H9 (cell line): ENCODE data around the gene MATK. TPM values are rescaled to one million over a fixed set of nuclear protein-coding genes. Genes with fewer than 3 reads are reported as not detected.
A peak's percentile ranks its signal among the peaks of the same experiment; 100 is the strongest.
"Not testable (repeated sequence)": the region's sequence is repeated elsewhere in the genome, so short reads cannot be mapped to it uniquely, and the experiment has no call there.

Source experiments
- DNase-seq: peaks from one replicate; pipeline ENCODE4 v3.0.0-alpha.2; 2017
- H2AFZ ChIP-seq: one replicate; pipeline ENCODE4 v1.6.1; 2013; ENCODE audit warnings: mild to moderate bottlenecking, low read length, control low read depth, moderate library complexity
- H2AK5ac ChIP-seq: 2 replicates; pipeline ENCODE4 v1.6.1; 2013; ENCODE audit warnings: low read length, control low read depth, mixed read lengths; ENCODE audit not compliant: insufficient read length
- H2BK120ac ChIP-seq: one replicate; pipeline ENCODE4 v1.6.1; 2013; ENCODE audit warnings: low read depth, mild to moderate bottlenecking, low read length, control low read depth, inconsistent platforms; ENCODE audit not compliant: poor library complexity, severe bottlenecking
- H2BK12ac ChIP-seq: 2 replicates; pipeline ENCODE4 v1.6.1; 2013; ENCODE audit warnings: low read length, control low read depth, mixed read lengths, low read depth; ENCODE audit not compliant: insufficient read length
- H2BK15ac ChIP-seq: 2 replicates; pipeline ENCODE4 v1.6.1; 2013; ENCODE audit warnings: low read depth, low read length, control low read depth
- H2BK20ac ChIP-seq: one replicate; pipeline ENCODE4 v1.6.1; 2013; ENCODE audit warnings: low read depth, mild to moderate bottlenecking, low read length, control low read depth, inconsistent platforms; ENCODE audit not compliant: poor library complexity, severe bottlenecking
- H2BK5ac ChIP-seq: 2 replicates; pipeline ENCODE4 v1.6.1; 2013; ENCODE audit warnings: low read length, control low read depth, mixed read lengths; ENCODE audit not compliant: insufficient read length
- H3K14ac ChIP-seq: 2 replicates; pipeline ENCODE4 v1.6.1; 2013; ENCODE audit warnings: low read length, control low read depth; ENCODE audit not compliant: insufficient read depth
- H3K18ac ChIP-seq: 2 replicates; pipeline ENCODE4 v1.6.1; 2013; ENCODE audit warnings: low read depth, mild to moderate bottlenecking, mixed read lengths, low read length, control low read depth; ENCODE audit not compliant: insufficient read length
- H3K23ac ChIP-seq: 2 replicates; pipeline ENCODE4 v1.6.1; 2013; ENCODE audit warnings: low read length, control low read depth, mixed read lengths, low read depth; ENCODE audit not compliant: insufficient read length
- H3K23me2 ChIP-seq: 2 replicates; pipeline ENCODE4 v1.6.1; 2013; ENCODE audit warnings: low read depth, mild to moderate bottlenecking, mixed read lengths, low read length, control low read depth; ENCODE audit not compliant: insufficient read length, poor library complexity, severe bottlenecking
- H3K27ac ChIP-seq: 2 replicates; pipeline ENCODE4 v1.5.1; 2013; ENCODE audit warnings: low read length, control low read depth, mixed read lengths, low read depth; ENCODE audit not compliant: insufficient read length
- H3K27me3 ChIP-seq: 2 replicates; pipeline ENCODE4 v1.6.1; 2013; ENCODE audit warnings: low read length, control low read depth, inconsistent platforms; ENCODE audit not compliant: insufficient read depth
- H3K4ac ChIP-seq: 2 replicates; pipeline ENCODE4 v1.6.1; 2013; ENCODE audit warnings: low read depth, mild to moderate bottlenecking, control low read depth, inconsistent platforms, low read length, moderate library complexity
- H3K4me1 ChIP-seq: 2 replicates; pipeline ENCODE4 v1.6.1; 2013; ENCODE audit warnings: low read length, control low read depth, inconsistent platforms; ENCODE audit not compliant: insufficient read depth
- H3K4me2 ChIP-seq: 2 replicates; pipeline ENCODE4 v1.6.1; 2013; ENCODE audit warnings: low read length, control low read depth, mixed read lengths; ENCODE audit not compliant: insufficient read length, insufficient read depth
- H3K56ac ChIP-seq: 2 replicates; pipeline ENCODE4 v1.6.1; 2013; ENCODE audit warnings: low read depth, mild to moderate bottlenecking, mixed read lengths, low read length, control low read depth; ENCODE audit not compliant: insufficient read length
- H3K79me1 ChIP-seq: 2 replicates; pipeline ENCODE4 v1.6.1; 2013; ENCODE audit warnings: low read depth, mild to moderate bottlenecking, moderate library complexity, low read length, control low read depth, inconsistent platforms; ENCODE audit not compliant: insufficient read depth, poor library complexity, severe bottlenecking
- H3K79me2 ChIP-seq: 2 replicates; pipeline ENCODE4 v1.6.1; 2013; ENCODE audit warnings: low read length, control low read depth, inconsistent platforms; ENCODE audit not compliant: insufficient read depth
- H3K9ac ChIP-seq: 2 replicates; pipeline ENCODE4 v1.6.1; 2013; ENCODE audit warnings: low read length, control low read depth, mixed read lengths; ENCODE audit not compliant: insufficient read length; ENCODE audit errors: extremely low read depth
- H3K9me3 ChIP-seq: one replicate; pipeline ENCODE4 v1.6.1; 2013; ENCODE audit warnings: low read depth, low read length, inconsistent platforms; ENCODE audit not compliant: control insufficient read depth
- H3T11ph ChIP-seq: one replicate; pipeline ENCODE4 v1.6.1; 2013; ENCODE audit warnings: mild to moderate bottlenecking, low read length, control low read depth, inconsistent platforms
- H4K20me1 ChIP-seq: one replicate; pipeline ENCODE4 v1.6.1; 2013; ENCODE audit not compliant: control insufficient read depth, insufficient read length, insufficient read depth
- H4K5ac ChIP-seq: 2 replicates; pipeline ENCODE4 v1.6.1; 2013; ENCODE audit warnings: low read depth, mild to moderate bottlenecking, mixed read lengths, low read length, control low read depth; ENCODE audit not compliant: insufficient read length
- H4K8ac ChIP-seq: replicated peaks from 2 replicates; pipeline ENCODE4 v1.6.1; 2013; ENCODE audit warnings: low read length, control low read depth, mixed read lengths, low read depth; ENCODE audit not compliant: insufficient read length
- H4K91ac ChIP-seq: 2 replicates; pipeline ENCODE4 v1.6.1; 2013; ENCODE audit warnings: low read depth, mild to moderate bottlenecking, moderate library complexity, mixed read lengths, low read length, control low read depth; ENCODE audit not compliant: insufficient read length
- H3K27ac Mint-ChIP-seq, 3 experiments: 2 replicates in 2 of 3; 3 replicates in 1 of 3; pipeline ENCODE4 v1.8.0; 2020 to 2021; ENCODE audit warnings: mixed read lengths in 3 of 3, mild to moderate bottlenecking in 1 of 3, moderate library complexity in 1 of 3
- H3K27me3 Mint-ChIP-seq: 2 replicates; pipeline ENCODE4 v1.8.0; 2021; ENCODE audit warnings: low read depth, mild to moderate bottlenecking, moderate library complexity, mixed read lengths
- H3K36me3 Mint-ChIP-seq, 3 experiments: 2 replicates in 2 of 3; 3 replicates in 1 of 3; pipeline ENCODE4 v1.8.0; 2020 to 2021; ENCODE audit warnings: low read depth in 3 of 3, mixed read lengths in 3 of 3; ENCODE audit not compliant: insufficient read depth in 1 of 3
- H3K4me1 Mint-ChIP-seq, 2 experiments: 2 replicates each; pipeline ENCODE4 v1.8.0; 2020; ENCODE audit warnings: mixed read lengths in 2 of 2
- H3K4me3 Mint-ChIP-seq, 2 experiments: 2 replicates in 1 of 2; 3 replicates in 1 of 2; pipeline ENCODE4 v1.8.0; 2020 to 2021; ENCODE audit warnings: mild to moderate bottlenecking in 2 of 2, mixed read lengths in 2 of 2, moderate library complexity in 1 of 2
- H3K9me3 Mint-ChIP-seq, 2 experiments: 2 replicates in 1 of 2; 3 replicates in 1 of 2; pipeline ENCODE4 v1.8.0; 2020; ENCODE audit warnings: mild to moderate bottlenecking in 2 of 2, mixed read lengths in 2 of 2, moderate library complexity in 1 of 2
- WGBS: extraction: QIAGEN DNeasy Blood & Tissue Kit; methylation state at CpG from one replicate; pipeline ENCODE4 v1.1.7; 2013; ENCODE audit warnings: missing lambda C conversion rate, low lambda C conversion rate, mixed read lengths; ENCODE audit not compliant: insufficient read length; ENCODE audit errors: extremely low coverage; 5-methylcytosine and 5-hydroxymethylcytosine counted together
- total RNA-seq: library from RNA; stranded (reverse); gene quantifications from 2 replicates; pipeline ENCODE4 v1.2.1, GENCODE V29; 2021
- TF ChIP-seq, protein P1 (sequence below): fragments of 200-600 bp; sonication (generic); conservative IDR thresholded peaks from 3 replicates; pipeline ENCODE4 v1.8.0; 2021; ENCODE audit warnings: antibody characterized with exemption, mild to moderate bottlenecking

Gene MATK
- total RNA-seq, 1 experiment from 2014 or later, result 13.5 TPM

DNA sequence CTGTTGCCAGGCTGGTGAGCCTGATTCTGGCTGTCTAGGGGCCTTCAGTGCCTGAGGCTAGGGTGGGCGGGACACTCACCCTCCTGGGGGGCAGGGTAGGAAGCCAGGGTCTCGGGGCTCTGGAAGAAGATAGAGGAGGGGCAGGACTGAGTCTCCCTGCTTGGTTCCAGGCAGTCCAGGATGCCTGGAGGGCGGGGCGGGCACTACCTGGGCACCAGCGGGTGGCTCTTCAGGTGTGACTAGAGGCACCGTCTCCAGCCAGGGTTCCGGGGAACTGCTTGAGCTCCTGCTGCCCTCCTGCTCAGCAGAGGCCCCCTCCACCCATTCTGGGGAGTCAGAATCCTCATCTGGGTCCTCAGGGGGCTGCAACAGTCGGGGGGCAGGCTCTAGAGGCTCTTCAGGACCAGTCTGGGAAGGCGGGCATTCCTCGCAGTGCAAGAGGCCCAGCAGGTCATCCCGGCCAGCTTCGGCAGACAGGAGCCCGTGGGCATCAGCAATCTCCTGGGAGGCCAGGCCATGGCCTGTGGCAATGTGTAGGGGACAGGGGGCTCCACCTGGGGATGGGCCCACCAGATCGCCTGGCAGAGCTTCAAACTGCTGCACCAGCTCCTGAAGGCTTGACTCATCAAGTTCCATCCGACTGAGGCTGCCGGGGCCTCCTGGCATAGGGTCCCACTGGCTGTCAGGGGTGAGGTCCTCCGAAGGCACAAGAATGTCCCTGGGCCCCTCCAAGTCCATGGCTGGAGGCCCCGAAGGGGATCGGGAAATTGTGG is 26.5 kb downstream of the MATK start:
- no peaks in the 10 kb centered on the region for H3K27me3 ChIP-seq
- no CpG with 5 or more reads among the region's 19 CpGs for WGBS
- no peaks in the 10 kb centered on the region for H3K9me3 ChIP-seq
- no peak for DNase-seq
- no peak overlapping the region for H3K14ac ChIP-seq
- Mint-ChIP-seq H3K27ac (no peak overlapping the region), H3K4me1 (peaks cover 4 to 14% of the 10 kb centered on the region in 2 experiments; a peak in 3 of 4 replicates), H3K27me3 (no peaks in the 10 kb centered on the region), H3K9me3 (no peaks in the 10 kb centered on the region; a peak in 1 of 5 replicates), H3K4me3 (peak overlapping the region; percentile 40 to 92; a peak in 3 of 5 replicates), H3K36me3 (peaks cover 3 to 18% (median 16%) of the 10 kb centered on the region in 3 experiments; a peak in 4 of 7 replicates)
- H2AK5ac ChIP-seq, result no peak overlapping the region
- peaks cover 4% of the 10 kb centered on the region for H3K23me2 ChIP-seq
- H2BK20ac ChIP-seq, result no peak overlapping the region
- H4K5ac ChIP-seq, result no peak overlapping the region
- H3K9ac ChIP-seq, result no peak overlapping the region
- H2BK12ac ChIP-seq, result no peak overlapping the region
- no peak overlapping the region for H3K18ac ChIP-seq
- H3T11ph ChIP-seq, result no peak overlapping the region
- no peaks in the 10 kb centered on the region for H4K20me1 ChIP-seq
- no peak overlapping the region for H3K4me2 ChIP-seq
- H4K91ac ChIP-seq, result no peak overlapping the region
- no peak overlapping the region for H3K27ac ChIP-seq
- no peak overlapping the region for H3K23ac ChIP-seq
- no peaks in the 10 kb centered on the region for H3K79me2 ChIP-seq
- H2BK5ac ChIP-seq, result no peak overlapping the region
- H3K4ac ChIP-seq, result no peak overlapping the region
- peaks cover 5% of the 10 kb centered on the region for H3K79me1 ChIP-seq
- no peaks in the 10 kb centered on the region for H3K4me1 ChIP-seq
- H2BK120ac ChIP-seq, result no peak overlapping the region
- H2BK15ac ChIP-seq, result no peak overlapping the region; the same call in 1 of the 2 replicates
- TF ChIP-seq, protein P1, sequence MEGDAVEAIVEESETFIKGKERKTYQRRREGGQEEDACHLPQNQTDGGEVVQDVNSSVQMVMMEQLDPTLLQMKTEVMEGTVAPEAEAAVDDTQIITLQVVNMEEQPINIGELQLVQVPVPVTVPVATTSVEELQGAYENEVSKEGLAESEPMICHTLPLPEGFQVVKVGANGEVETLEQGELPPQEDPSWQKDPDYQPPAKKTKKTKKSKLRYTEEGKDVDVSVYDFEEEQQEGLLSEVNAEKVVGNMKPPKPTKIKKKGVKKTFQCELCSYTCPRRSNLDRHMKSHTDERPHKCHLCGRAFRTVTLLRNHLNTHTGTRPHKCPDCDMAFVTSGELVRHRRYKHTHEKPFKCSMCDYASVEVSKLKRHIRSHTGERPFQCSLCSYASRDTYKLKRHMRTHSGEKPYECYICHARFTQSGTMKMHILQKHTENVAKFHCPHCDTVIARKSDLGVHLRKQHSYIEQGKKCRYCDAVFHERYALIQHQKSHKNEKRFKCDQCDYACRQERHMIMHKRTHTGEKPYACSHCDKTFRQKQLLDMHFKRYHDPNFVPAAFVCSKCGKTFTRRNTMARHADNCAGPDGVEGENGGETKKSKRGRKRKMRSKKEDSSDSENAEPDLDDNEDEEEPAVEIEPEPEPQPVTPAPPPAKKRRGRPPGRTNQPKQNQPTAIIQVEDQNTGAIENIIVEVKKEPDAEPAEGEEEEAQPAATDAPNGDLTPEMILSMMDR, result no peak
- H4K8ac ChIP-seq, result no peak overlapping the region
- no peak overlapping the region for H2AFZ ChIP-seq
- no peak overlapping the region for H3K56ac ChIP-seq

- H3K14ac ChIP-seq, H3K4ac ChIP-seq, H2AK5ac ChIP-seq, H4K8ac ChIP-seq, H4K91ac ChIP-seq, H3K9ac ChIP-seq, H3K79me1 ChIP-seq, H3K27me3 ChIP-seq, H4K20me1 ChIP-seq, H3K9me3 ChIP-seq, H2BK120ac ChIP-seq, H3K27ac Mint-ChIP-seq, H2AFZ ChIP-seq, H2BK20ac ChIP-seq, H2BK15ac ChIP-seq, H3K9me3 Mint-ChIP-seq, H3K79me2 ChIP-seq, H3K23me2 ChIP-seq, H3K27me3 Mint-ChIP-seq, H2BK5ac ChIP-seq, H3T11ph ChIP-seq, H3K56ac ChIP-seq, H3K4me2 ChIP-seq, H2BK12ac ChIP-seq, H3K18ac ChIP-seq, H3K27ac ChIP-seq, H3K23ac ChIP-seq, DNase-seq, H4K5ac ChIP-seq, H3K4me3 Mint-ChIP-seq, H3K4me1 ChIP-seq: not testable (repeated sequence)
- Mint-ChIP-seq H3K36me3 (peaks cover 5 to 21% (median 19%) of the 10 kb centered on the region in 3 experiments; a peak in 5 of 7 replicates), H3K4me1 (peaks cover 4 to 13% of the 10 kb centered on the region in 2 experiments; a peak in 3 of 4 replicates)
- WGBS, result no CpG with 5 or more reads among the region's 13 CpGs
Measured at GRCh38 chr19:3758297-3758696, 27.9 kb downstream of the MATK start.
